DMS79 (cell line): ENCODE data around the gene CEP128.
"Not testable (repeated sequence)": the region's sequence is repeated elsewhere in the genome, so short reads cannot be mapped to it uniquely, and the experiment has no call there.

Experiments
- DNase-seq: peaks from one replicate; lab custom pipeline; 2025; lab: John Stamatoyannopoulos, UW

CEP128 gene

DNA sequence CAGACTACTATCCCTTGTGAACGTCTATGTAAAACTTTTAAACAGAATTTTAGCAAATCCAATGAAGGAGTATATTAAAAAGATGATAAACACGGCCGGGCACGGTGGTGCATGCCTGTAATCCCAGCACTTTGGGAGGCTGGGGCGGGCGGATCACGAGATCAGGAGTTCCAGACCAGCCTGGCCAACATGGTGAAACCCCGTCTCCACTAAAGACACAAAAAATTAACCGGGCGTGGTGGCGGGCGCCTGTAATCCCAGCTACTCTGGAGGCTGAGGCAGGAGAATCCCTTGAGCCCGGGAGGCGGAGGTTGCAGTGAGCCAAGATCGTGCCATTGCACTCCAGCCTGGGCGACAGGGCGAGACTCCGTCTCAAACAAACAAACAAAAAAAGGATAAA, 11.7 kb upstream of the CEP128 start:
- not testable (repeated sequence) for DNase-seq

DNA sequence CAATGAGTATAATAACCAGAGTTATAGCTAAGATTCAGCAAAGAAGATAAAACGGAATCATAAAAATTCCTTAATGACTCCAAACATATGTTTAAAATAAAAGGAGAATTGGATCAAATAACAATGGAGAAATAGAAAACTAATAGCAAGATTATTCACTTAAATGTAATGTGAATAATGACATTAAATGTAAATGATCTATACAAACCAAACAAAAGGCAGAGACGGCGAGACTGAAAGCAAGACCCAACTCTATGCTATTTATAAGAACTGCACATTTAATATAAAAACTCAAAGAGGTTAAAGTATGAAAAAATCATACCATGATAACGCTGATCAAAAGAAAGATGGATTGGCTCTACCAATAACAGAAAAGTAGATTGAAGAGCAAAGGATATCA, 10.0 kb upstream of the CEP128 start:
- no peak for DNase-seq

DNA sequence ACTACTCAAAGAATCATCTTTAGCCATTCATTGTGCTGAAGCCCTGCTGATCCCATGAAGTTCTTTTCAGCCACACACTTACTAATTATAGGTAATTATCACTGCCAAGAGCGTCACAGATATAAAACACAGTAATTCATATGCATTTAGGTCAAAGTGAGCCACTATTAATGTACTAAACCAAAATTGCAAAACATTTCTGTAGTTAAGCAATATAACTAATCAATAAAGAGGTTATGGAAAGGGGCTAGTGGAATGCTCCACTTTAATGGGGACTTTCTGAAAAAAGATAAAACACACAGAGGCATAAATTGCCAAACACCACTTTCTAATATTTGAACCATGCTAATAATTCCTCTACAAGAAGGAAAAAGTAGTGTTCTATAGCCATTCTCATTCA, 6.8 kb upstream of the CEP128 start:
- no peak for DNase-seq

DNA sequence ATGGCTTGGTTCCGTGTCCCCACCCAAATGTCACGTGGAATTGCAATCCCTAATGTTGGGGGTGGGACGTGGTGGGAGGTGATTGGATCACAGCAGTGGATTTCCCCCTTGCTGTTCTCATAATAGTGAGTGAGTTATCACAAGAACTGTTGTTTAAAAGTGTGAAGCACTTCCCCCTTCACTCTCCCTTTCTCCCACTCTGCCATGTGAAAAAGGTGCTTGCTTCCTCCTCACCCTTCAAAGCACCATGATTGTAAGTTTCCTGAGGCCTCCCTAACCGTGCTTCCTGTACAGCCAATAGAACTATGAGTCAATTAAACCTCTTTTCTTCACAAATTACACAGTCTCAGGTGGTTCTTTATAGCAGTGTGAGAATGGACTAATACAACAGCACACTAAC, 5.3 kb upstream of the CEP128 start:
- no peak for DNase-seq

DNA sequence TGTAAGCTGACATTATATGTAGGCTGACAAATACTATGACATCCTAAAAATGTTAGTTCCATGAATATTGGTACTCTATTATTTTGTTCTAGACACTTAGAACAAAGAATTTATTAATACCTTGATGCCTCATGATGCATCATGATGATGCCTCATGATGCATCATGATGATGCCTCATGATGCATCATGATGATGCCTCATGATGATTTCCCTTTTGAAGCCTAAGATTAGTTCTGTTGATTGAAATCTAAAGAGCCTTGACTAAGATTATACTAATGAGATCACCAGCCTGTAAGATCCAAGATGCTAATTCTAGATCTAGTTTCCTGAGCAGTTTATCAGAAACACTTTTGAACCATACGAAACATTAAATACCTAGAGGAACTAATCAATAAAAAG, 4.6 kb upstream of the CEP128 start:
- no peak for DNase-seq

DNA sequence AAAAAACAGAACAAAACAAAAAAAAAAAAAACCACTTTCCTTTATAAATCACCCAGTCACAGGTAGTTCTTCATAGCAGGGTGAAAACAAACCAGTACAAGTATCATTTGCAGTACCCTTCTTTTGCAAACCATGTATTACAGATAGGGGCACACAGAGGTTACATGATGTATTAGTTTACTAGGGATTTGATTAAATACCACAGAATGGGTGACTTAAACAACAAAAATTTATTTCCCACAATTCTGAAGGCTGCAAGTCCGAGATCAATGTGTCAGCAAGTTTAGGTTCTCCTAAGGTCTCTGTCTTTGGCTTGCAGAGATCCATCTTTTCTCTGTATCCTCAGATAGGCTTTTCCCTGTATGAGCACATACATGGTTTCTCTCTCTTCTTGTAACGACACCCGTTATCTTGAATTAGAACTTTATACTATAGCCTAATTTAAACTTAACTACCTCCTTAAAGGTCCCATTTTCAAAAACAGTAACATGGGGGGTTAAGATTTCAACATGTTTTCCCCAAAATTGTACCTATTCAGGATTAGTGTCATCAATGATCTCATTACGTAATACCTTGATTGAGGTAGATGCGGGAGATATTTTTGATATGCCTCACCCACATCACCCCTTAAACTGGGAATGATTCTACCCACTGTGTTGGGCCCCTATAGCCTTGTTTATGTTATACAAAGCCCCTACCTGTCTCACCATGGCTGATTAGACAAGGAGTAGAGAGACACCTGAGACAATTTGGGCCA, 3.5 kb upstream of the CEP128 start:
- DNase-seq = no peak

DNA sequence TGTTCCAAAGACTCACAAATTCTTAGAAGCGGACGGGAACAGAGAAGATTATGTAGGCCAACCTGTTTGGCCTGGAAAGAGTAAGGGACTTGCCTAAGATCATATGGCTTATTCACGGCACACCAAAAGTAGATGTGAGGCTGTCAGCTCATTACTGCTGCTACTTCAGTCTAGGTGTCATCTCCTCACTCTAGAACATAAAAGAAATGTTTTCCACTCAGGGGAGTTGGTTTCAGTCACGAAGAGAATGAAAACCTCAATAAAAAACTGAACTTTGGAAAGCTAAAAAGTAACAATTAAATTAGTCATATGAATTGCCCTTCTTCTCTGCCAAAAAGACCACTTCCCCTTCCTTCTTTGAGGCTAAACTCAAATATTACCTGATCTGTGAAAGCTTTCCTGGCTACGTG, 658 bp upstream of the CEP128 start:
- DNase-seq = no peak

DNA sequence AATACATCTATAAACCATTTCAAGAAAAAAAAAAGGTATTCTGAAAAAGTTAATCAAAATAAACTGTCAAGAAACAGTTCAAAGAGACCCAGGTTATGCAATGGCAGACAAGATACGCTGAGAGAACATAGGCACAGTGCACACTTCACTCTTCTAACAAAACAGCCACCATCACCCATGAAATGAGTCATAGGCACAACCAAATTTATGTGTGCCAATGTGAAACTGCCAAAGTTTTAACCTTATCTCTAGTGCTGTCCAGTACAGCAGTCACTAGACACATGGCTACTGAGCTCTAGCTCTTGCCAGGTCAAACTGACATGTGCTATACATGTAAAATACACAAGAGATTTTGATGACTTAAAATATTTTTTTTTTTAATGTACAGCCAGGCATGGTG, 1.4 kb downstream of the CEP128 start:
- no peak for DNase-seq

DNA sequence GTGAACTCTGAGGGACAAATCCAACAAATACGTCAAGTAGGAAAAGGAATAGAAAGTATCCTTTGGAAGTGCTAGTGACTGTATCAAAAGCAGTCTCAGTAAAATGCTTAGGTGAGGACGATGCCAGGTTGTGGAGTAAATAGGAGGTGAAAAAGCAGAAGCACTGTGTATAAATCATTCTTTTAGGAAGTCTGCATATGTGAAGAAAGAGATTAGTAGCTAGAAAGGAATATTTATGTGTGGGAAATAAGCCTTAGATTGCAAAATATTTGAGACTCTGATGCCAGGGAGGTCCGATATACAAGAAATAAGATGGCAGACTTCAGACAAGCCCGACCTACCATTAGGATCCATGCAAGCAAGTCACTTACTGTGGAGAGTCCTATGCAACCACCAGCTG, 7.9 kb downstream of the CEP128 start:
- DNase-seq = no peak

DNA sequence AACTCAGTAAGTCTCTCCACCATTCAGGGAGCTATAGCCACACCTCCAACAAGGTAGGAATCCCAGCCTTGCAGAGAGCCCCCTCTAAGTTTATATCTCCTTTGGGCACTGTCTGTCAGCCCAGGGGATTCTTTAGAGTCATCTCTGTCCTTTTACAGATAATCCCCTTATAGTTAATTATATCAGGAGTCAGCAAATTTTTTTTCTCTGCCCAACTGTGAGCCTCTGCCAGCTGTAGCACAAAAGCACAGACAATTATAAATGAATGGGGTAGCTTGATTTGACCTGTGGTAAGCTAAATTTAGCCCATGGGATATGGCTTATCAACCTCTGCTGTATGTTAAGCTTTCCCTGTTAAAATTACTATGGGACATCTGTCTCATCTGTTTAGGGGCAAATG, 8.3 kb downstream of the CEP128 start:
- DNase-seq = no peak

DNA sequence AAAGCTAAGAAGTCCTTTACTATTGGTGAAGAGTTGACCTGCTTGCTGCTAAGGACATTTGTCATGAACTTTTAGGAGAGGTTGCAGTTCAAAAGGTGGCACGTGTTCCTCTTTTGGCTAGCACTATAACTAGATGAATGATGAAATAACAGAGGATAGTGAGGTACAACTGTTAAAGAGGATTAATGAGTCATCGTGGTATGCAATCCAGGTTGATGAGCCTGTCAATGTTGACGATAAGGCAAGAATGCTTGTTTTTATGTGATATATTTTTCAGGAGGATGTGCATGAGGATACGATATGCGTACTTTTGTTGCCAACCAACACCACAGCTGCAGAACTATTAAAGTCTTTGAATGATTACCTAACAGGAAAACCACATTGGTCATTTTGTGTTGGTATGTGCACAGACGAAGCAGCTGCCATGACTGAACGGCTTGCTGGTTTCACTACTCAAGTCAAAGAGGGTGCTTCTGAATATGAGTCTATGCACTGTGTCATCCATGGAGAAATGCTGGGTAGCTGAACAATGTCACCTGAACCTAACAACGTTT, 10.6 kb downstream of the CEP128 start:
- DNase-seq = peak; percentile 10

DNA sequence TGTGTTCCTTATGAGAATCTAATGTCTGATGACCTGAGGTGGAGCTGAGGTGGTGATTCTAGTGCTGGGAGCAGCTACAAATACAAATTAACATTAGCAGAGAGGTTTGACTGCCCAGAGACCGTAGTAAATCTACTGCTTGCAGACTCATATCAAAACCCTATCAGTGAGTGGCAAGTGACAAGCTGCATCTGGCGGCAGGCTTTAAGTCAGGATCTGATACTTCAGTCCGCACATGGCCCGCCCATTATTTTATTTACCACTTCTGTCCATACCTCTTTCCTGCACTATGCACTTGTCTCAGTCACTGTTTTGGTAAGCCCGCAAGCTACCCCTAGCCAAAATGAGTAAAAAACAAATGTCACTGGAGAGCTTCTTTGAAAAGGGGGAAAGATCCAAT, 11.4 kb downstream of the CEP128 start:
- DNase-seq = no peak

DNA sequence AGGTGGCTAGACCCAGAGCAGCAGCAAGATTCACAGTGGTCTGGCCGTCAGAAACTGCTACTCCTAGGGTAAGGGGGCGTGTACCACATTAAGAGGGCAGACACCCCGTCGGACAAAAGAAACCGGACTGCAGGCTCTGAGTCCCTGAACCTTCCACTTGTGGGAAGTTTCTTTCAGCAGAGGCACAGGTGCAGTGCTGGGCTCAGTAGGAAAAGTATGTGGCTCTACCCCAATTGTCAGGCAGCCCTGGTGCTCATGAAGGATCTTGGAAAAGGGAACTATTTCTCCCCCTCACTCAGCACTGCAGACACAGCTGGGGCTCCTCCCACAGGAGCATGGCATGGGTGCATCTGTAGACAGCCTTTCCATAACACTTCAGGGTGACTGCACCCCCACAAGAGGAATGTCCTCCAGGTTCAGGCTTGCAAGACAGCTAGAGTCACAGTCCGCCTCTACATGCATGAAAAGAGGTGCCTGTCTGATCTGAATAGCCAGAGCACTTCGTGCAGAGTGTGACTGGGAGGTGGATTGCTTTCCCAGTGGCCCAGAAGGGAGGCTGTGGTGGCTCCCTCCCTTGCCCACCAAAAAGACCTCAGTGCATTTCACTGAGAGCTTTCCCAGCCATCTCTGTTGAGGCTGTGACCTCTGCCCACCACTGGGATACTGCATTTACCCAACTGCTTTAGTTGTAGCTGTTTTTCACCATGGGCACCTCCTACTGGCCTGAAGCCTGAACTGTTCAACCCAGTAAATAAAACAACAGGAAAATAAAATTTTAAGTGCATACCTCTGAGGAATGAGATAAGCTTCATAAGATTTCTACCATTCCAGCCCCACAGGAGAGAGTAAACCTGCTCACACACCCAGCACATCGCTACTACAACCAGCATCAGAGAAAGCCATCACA, 14.2 kb downstream of the CEP128 start:
- DNase-seq = no peak

DNA sequence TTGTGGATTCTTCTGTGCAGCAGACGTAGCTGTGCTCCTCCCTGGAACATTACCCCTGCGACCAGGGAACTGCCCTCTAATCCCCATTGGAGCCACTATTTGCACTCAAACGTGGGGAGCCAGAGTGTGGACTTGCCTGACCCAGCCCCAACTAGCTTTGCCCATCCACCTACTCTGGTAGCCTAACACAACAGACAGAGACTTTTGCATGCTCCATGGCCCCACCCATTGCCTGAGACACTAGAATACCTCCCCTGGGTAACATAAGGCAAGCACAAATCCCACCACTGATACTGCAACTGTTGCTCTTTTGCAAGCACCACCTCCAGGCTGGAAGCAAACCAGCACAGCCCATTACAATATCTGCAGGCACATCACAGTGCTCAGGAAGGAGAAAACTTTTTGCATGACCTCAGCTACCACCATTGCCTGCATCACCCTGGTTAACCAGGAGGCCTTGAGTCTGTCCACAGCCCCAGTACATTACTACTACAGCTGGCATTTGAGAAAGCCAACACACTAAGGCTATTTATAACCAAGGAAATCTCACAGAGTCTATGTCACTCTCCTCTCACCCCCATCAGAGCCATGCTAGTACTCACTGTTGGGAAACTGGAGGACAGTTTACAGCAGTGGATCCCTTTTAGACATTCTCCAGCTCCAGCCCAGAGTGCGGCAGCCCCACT, 15.0 kb downstream of the CEP128 start:
- no peak for DNase-seq

DNA sequence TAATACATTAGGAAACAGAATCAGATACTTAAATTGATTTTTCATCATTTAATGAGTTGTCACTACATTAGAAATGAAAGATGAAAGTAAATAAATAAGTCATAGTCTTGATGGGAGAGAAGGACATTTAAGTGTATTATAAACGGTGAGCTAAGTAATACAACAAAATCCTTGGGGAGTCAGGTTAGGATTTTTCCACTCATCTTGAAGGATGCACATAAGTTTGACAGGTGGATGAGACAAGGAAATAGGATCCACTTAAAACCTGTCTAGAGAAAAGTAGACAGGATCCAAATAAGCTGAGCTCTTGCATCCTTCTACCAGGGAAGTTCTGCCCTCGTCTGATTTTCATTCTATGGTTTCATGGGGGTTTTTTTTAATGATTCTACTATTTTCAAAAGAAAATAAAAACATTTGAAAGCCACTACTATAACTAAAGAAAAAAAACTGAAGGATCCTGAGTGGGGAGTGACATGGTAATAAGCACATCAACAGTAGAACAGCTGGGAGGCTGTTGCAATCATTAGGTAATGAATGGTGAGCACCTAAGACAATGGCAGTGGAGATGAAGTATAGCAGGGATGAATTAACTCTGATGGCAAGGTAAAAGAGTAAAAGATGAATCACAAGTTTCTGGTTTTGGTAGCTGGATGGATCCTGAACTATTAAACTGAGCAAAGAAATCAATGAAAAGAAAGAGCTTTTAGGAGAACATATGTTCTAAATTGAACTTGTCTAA, 17.0 kb downstream of the CEP128 start:
- no peak for DNase-seq

DNA sequence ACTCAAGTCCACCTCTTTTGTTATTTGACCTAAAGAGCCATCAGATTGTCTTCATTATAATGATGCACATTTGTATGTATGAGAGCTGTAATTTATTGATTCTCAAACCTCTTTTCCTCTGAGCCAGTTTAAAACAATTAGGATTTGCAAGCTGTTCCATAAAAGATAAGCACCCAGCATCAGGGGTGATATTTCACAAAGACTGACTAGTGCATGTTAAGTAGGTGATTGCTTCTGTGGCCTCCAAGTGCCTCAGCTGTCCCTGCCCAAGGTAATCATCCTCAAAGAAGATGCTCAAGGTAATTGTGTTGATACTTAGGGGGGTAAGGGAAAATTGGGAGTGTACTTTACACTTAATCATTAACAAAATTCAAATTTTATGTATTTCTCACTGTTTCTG, 18.2 kb downstream of the CEP128 start:
- peak; percentile 40 for DNase-seq

DNA sequence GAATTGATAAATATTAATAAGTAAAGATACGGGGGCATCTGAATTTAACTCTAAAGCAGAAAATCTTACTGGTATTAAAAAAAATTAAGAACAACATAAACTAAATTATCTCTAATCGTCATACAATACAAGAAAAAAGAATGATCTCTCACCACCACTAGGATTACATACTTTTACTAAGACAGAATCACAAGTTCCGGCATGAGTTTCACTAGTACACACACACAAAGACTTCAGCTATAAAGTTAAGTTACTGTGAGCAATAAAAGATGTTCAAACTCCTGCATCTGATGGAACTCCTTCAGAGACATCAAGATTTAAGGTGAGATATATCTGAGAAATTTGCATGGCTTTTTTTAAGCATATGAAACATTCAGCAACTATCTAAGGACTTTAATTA, 21.9 kb downstream of the CEP128 start:
- no peak for DNase-seq

DNA sequence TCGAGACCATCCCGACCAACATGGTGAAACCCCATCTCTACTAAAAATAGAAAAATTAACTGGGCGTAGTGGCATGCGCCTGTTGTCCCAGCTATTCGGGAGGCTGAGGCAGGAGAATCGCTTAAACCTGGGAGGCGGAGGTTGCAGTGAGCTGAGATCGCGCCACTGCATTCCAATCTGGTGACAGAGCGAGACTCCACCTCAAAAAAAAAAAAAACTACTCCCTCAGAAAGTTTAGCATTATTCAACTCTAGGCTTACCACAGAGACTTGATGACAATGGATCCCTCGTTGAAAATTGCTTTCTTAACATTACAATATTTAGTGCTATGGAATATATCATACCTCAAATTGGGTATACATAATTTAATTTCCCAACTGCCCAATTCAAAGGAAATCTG, 29.5 kb downstream of the CEP128 start:
- DNase-seq = not testable (repeated sequence)

DNA sequence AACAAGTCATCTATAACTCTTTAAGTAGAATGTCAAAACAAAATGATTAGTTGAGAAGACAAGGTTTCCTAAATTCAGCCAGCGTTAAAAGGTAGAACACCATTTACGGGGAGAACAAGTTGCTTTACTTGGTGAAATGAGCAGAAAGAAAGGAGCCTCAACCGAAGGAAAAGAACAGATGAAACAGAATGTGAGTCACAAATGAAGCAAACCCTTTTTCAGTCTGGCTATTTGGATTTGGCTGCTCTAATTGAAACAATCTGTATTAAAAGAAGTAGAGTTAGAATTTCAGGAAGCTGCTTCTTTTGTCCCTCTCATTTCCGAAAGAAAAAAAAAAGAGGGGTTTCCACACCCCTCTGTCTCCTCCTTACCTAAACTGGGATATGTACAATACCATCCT, 34.6 kb downstream of the CEP128 start:
- DNase-seq = no peak

DNA sequence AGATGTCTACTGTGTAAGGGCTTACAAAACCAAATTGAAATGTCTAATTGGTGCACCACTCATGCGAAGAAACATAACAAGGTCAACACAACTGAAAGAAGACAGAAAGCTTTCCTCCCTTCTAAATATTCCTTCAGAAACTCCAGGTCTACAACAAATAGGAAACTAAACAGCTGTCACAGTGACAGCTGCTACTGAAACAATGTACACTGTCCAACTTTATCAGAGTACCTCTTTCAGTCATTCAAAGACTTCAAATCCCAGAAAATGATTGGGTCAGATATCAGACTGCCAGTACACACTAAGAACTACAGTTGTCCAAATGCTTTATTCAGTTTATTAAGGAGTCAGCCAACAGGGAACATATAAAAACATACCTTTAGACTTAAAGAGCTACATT, 35.2 kb downstream of the CEP128 start:
- no peak for DNase-seq

DNA sequence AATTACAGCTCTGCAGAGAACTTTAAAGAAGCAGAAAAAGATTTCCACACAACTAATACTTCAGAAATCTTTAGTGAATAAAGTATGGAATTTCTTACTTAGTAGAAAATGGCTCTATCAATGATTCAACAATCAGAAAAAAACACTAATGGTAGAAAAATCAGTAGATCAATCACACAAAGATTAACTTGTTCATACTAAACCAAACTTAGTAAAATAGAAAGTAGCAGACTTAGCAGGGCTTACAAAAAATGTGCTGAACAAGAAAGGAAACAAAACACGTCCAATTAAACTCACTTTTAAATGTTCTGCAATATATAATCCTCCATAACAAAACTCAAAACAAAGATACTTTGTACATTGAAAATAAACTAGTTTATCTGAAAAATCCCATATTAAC, 38.9 kb downstream of the CEP128 start:
- DNase-seq = no peak

DNA sequence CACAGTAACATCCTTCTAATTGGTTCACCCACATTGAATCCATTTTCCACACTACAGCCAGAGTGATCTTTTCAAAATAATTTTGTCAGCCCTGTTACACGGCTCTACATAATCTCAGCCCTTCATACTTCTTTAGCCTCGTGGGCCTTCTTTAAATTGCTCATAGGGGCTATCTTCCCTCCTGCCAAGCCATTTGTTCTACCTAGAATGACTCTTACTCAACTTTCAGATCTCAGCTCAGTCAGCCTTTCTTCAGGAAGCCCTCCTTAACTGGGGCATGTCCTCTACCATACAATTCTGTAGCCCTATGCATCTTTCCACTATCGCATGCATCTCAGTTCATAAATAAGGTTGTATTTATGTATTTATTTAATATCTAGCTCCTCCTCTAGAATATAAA, 39.7 kb downstream of the CEP128 start:
- no peak for DNase-seq
